ENCODE results near the gene CYP24A1.

DNA sequence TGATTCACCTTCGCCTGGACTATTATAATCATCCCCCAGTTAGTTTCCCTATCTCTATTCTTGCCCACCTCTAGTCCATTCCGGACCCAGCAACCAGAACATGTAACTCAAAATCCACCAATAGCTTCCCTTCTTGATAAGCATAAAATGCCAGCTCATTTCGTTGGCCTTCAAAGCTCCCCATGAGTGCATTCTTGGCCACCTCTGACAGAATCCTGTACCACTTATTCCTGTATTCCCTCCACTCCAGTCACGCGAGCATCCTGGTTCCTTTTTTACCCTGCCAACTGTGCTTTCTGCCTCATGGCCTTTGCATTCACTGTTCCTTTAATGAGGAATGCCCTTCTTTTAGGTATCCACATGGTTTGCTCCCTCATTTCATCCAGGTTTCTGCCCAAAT lies 36.7 kb downstream of the CYP24A1 start:
- TF ChIP-seq, protein P1, sequence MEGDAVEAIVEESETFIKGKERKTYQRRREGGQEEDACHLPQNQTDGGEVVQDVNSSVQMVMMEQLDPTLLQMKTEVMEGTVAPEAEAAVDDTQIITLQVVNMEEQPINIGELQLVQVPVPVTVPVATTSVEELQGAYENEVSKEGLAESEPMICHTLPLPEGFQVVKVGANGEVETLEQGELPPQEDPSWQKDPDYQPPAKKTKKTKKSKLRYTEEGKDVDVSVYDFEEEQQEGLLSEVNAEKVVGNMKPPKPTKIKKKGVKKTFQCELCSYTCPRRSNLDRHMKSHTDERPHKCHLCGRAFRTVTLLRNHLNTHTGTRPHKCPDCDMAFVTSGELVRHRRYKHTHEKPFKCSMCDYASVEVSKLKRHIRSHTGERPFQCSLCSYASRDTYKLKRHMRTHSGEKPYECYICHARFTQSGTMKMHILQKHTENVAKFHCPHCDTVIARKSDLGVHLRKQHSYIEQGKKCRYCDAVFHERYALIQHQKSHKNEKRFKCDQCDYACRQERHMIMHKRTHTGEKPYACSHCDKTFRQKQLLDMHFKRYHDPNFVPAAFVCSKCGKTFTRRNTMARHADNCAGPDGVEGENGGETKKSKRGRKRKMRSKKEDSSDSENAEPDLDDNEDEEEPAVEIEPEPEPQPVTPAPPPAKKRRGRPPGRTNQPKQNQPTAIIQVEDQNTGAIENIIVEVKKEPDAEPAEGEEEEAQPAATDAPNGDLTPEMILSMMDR (IDR thresholded peaks at IDR 0.05), result no peak
- TF ChIP-seq POLR2A (IDR thresholded peaks at IDR 0.05), result no peak
